Smooth muscle cell (in vitro differentiated cells): ENCODE measurements around the gene PPP1R15B. TPM values are rescaled to one million over a fixed set of nuclear protein-coding genes. Genes with fewer than 3 reads are reported as not detected.

Source experiments
- DNase-seq: peaks from one replicate; lab custom pipeline; 2025; ENCODE audit not compliant: unreplicated experiment; lab: John Stamatoyannopoulos, UW
- H2AFZ ChIP-seq: fragments of 200-600 bp; sonication (generic); 2 replicates; pipeline ENCODE4 v1.6.0; 2016; ENCODE audit warnings: antibody characterized with exemption, low read depth, mild to moderate bottlenecking
- H3F3A ChIP-seq: fragments of 200-600 bp; sonication (generic); 2 replicates; pipeline ENCODE4 v1.6.0; 2017; ENCODE audit warnings: antibody characterized with exemption, low read depth
- H3K27ac ChIP-seq: fragments of 200-600 bp; sonication (generic); 2 replicates; pipeline ENCODE4 v1.5.1; 2016; ENCODE audit warnings: low read depth, mild to moderate bottlenecking
- H3K27me3 ChIP-seq: fragments of 200-600 bp; sonication (generic); 2 replicates; pipeline ENCODE4 v1.6.1; 2016; ENCODE audit warnings: low read depth, mild to moderate bottlenecking
- H3K36me3 ChIP-seq: fragments of 200-600 bp; sonication (generic); 2 replicates; pipeline ENCODE4 v1.5.1; 2016; ENCODE audit warnings: low read depth
- H3K4me1 ChIP-seq: fragments of 200-600 bp; sonication (generic); 2 replicates; pipeline ENCODE4 v1.5.1; 2016; ENCODE audit warnings: low read depth
- H3K4me2 ChIP-seq: fragments of 200-600 bp; sonication (generic); 2 replicates; pipeline ENCODE4 v1.6.0; 2016; ENCODE audit warnings: mild to moderate bottlenecking
- H3K4me3 ChIP-seq: fragments of 200-600 bp; sonication (generic); 2 replicates; pipeline ENCODE4 v1.5.1; 2016; ENCODE audit warnings: mild to moderate bottlenecking
- H3K79me2 ChIP-seq: fragments of 200-600 bp; sonication (generic); 2 replicates; pipeline ENCODE4 v1.6.0; 2016; ENCODE audit warnings: low read depth, mild to moderate bottlenecking
- H3K9ac ChIP-seq: fragments of 200-600 bp; sonication (generic); 2 replicates; pipeline ENCODE4 v1.6.0; 2016; ENCODE audit warnings: low read depth
- H3K9me3 ChIP-seq: fragments of 200-600 bp; sonication (generic); replicated peaks from 2 replicates; pipeline ENCODE4 v1.5.1; 2016; ENCODE audit warnings: low read depth
- H4K20me1 ChIP-seq: fragments of 200-600 bp; sonication (generic); 2 replicates; pipeline ENCODE4 v1.6.0; 2016; ENCODE audit warnings: low read depth
- WGBS: methylation state at CpG from one replicate; pipeline ENCODE4 v1.1.7; 2016; ENCODE audit warnings: low lambda C conversion rate; 5-methylcytosine and 5-hydroxymethylcytosine counted together
- polyA plus RNA-seq: library from polyadenylated mRNA; unstranded; fragments of >200 nt; fragmentation: Nextera tagmentation; extraction: Ambion mirVana; gene quantifications from 2 replicates; pipeline ENCODE4 v1.2.1, GENCODE V29; 2016
- small RNA-seq: library from RNA; depleted of rRNA; stranded (forward); fragments of <200 nt; gene quantifications from one replicate; pipeline ENCODE3, GENCODE V24; 2014
- total RNA-seq: library from RNA; depleted of rRNA; stranded (reverse); fragments of >200 nt; gene quantifications from 2 replicates; pipeline ENCODE4 v1.2.3, GENCODE V29; 2014
- TF ChIP-seq, protein P1 (sequence below): fragments of 200-600 bp; sonication (generic); IDR thresholded peaks from 2 replicates; pipeline ENCODE4 v1.5.1; 2017; ENCODE audit warnings: borderline replicate concordance, mild to moderate bottlenecking, antibody characterized with exemption; ENCODE audit not compliant: insufficient read depth, poor library complexity, severe bottlenecking

The PPP1R15B gene
- total and polyA plus RNA-seq, 2 experiments from 2014 or later: 24.1 to 74.8 TPM

DNA sequence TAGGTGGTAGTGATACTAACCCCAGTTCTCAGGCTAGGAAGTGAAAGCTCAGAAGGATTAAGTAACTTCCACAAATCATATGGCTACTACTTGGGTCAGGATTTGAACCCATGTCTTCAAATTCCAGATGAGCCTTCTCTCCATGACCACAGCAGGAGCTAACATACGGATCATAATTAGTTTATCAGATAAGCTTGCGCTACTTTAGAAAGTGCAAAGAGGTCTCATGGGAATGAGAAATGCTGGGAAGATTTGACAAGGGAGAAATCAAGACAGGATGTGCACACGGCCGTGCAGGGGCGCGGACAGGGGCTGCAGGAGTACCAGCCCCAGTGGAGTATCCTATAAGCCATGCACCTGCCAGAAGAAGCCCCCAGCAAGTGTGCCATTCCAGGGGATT is 57.0 kb downstream of the PPP1R15B start:
- WGBS: 76% methylated on average over 6 of the region's 6 CpGs
- no peak for DNase-seq
- no peaks in the 10 kb centered on the region for H4K20me1 ChIP-seq

More for the DNA sequence above, 57.0 kb downstream of the PPP1R15B start:
- H3K27ac ChIP-seq: no peak overlapping the region
- no peaks in the 10 kb centered on the region for H3K27me3 ChIP-seq
- TF ChIP-seq, protein P1, sequence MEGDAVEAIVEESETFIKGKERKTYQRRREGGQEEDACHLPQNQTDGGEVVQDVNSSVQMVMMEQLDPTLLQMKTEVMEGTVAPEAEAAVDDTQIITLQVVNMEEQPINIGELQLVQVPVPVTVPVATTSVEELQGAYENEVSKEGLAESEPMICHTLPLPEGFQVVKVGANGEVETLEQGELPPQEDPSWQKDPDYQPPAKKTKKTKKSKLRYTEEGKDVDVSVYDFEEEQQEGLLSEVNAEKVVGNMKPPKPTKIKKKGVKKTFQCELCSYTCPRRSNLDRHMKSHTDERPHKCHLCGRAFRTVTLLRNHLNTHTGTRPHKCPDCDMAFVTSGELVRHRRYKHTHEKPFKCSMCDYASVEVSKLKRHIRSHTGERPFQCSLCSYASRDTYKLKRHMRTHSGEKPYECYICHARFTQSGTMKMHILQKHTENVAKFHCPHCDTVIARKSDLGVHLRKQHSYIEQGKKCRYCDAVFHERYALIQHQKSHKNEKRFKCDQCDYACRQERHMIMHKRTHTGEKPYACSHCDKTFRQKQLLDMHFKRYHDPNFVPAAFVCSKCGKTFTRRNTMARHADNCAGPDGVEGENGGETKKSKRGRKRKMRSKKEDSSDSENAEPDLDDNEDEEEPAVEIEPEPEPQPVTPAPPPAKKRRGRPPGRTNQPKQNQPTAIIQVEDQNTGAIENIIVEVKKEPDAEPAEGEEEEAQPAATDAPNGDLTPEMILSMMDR: no peak
- peaks cover 23% of the 10 kb centered on the region for H3K4me1 ChIP-seq
- no peak overlapping the region for H3K9ac ChIP-seq
- no peak overlapping the region for H2AFZ ChIP-seq
- H3K9me3 ChIP-seq: no peaks in the 10 kb centered on the region
- no peaks in the 10 kb centered on the region for H3F3A ChIP-seq
- no peaks in the 10 kb centered on the region for H3K79me2 ChIP-seq
- no peaks in the 10 kb centered on the region for H3K36me3 ChIP-seq
- H3K4me3 ChIP-seq: no peak overlapping the region
- no peak overlapping the region for H3K4me2 ChIP-seq

Small RNA genes within 50 kb of the gene (small RNA-seq; reads per million reads assigned to genes)
- not detected for gene AL606489.2

Other genes starting within 250 kb of the PPP1R15B start
- not detected in 2 replicates for gene REN, start 245.5 kb downstream of the PPP1R15B start, total RNA-seq
- gene REN, start 245.5 kb downstream of the PPP1R15B start, polyA plus RNA-seq: not detected in 2 replicates
- 0.72 TPM in 1 of 2 replicates, not detected in the other for gene KISS1, start 215.3 kb downstream of the PPP1R15B start, total RNA-seq
- 1.2 and 1.4 TPM in 2 replicates for gene KISS1, start 215.3 kb downstream of the PPP1R15B start, polyA plus RNA-seq
- gene GOLT1A, start 197.8 kb downstream of the PPP1R15B start, total RNA-seq: 0.54 TPM in 1 of 2 replicates, not detected in the other
- gene GOLT1A, start 197.8 kb downstream of the PPP1R15B start, polyA plus RNA-seq: 0.76 TPM in 1 of 2 replicates, not detected in the other
- gene PLEKHA6, start 51.9 kb downstream of the PPP1R15B start, total RNA-seq: 0.45 and 0.67 TPM in 2 replicates
- 0.85 and 2.5 TPM in 2 replicates for gene PLEKHA6, start 51.9 kb downstream of the PPP1R15B start, polyA plus RNA-seq
- gene PIK3C2B, start 83.0 kb upstream of the PPP1R15B start, total RNA-seq: 9.5 and 11.5 TPM in 2 replicates
- gene PIK3C2B, start 83.0 kb upstream of the PPP1R15B start, polyA plus RNA-seq: 3.0 and 5.0 TPM in 2 replicates
- 21.3 and 31.7 TPM in 2 replicates for gene MDM4, start 104.6 kb upstream of the PPP1R15B start, total RNA-seq
- 6.1 and 10.8 TPM in 2 replicates for gene MDM4, start 104.6 kb upstream of the PPP1R15B start, polyA plus RNA-seq